Measurements from ENCODE around the gene SFRP2. TPM values are rescaled to one million over a fixed set of nuclear protein-coding genes. Genes with fewer than 3 reads are reported as not detected.

The SFRP2 gene
- total and polyA plus RNA-seq, 2 of the 4 experiments (the other 2 are of a cell fraction), result not detected

GRCh38 chr4:153822316-153822715 is 33.4 kb upstream of the SFRP2 start:
- CTCF ChIA-PET, result no interaction called here
- WGBS, 2 experiments (ENCODE audit: extremely low coverage in 2 of 2, insufficient read length in 1 of 2), result no CpG with 5 or more reads among the region's 3 CpGs
- no peaks in the 10 kb centered on the region for H3K27me3 ChIP-seq (ENCODE audit: control insufficient read depth, insufficient read depth, low read length)
- POLR2A ChIA-PET (ENCODE audit: unreplicated experiment), result no interaction called here
- no peak overlapping the region for H2BK5ac ChIP-seq (ENCODE audit: low read depth, low read length, poor library complexity, severe bottlenecking)
- no peak overlapping the region for H4K8ac ChIP-seq (ENCODE audit: low read depth in 2 of 2, low read length in 2 of 2)
- no peak overlapping the region for H3K14ac ChIP-seq (replicated peaks; ENCODE audit: low read depth, low read length)
- BruUV-seq (replicated peaks), result no TSS peak
- H3K9ac ChIP-seq (ENCODE audit: low read depth, low read length), result no peak overlapping the region
- intact Hi-C loops (cut with micrococcal nuclease) (no loop called here), dilution Hi-C loops (cut with HindIII; ENCODE audit: low sequenced_read_pairs, unreplicated experiment) (no loop called here), in situ Hi-C loops (cut with MboI; ENCODE audit: low sequenced_read_pairs) (no loop called here)
- no peak overlapping the region for H2AK5ac ChIP-seq (ENCODE audit: low read depth, low read length)
- no peaks in the 10 kb centered on the region for H3K79me1 ChIP-seq (ENCODE audit: low read depth in 1 of 2, low read length in 2 of 2)
- H3K56ac ChIP-seq (ENCODE audit: extremely low read depth, insufficient read depth, low read length), result no peak overlapping the region
- H4K91ac ChIP-seq (ENCODE audit: insufficient read depth, low read depth, low read length), result no peak overlapping the region
- no peak overlapping the region for H2BK120ac ChIP-seq (ENCODE audit: low read depth, low read length)
- no peak for TF ChIP-seq MAZ (IDR thresholded peaks at IDR 0.05; ENCODE audit: borderline replicate concordance, low read depth, low read length)
- no peak for TF ChIP-seq ELK1 (IDR thresholded peaks at IDR 0.05; ENCODE audit: borderline replicate concordance, low read depth, low read length)
- no peak for TF ChIP-seq RCOR1 (IDR thresholded peaks at IDR 0.05; ENCODE audit: insufficient replicate concordance, low read length)
- no peak for TF ChIP-seq FOS (IDR thresholded peaks at IDR 0.05; ENCODE audit: low read depth, low read length)
- TF ChIP-seq NFE2L2 (IDR thresholded peaks at IDR 0.05; ENCODE audit: low read depth, low read length), result no peak
- TF ChIP-seq POLR2A (IDR thresholded peaks at IDR 0.05; ENCODE audit: low read depth, low read length), result no peak
- TF ChIP-seq RAD21 (IDR thresholded peaks at IDR 0.05; ENCODE audit: low read length), result no peak
- TF ChIP-seq SMC3 (IDR thresholded peaks at IDR 0.05; ENCODE audit: low read depth, low read length), result no peak
- no peak for TF ChIP-seq BHLHE40 (IDR thresholded peaks at IDR 0.05; ENCODE audit: low read depth, low read length)
- TF ChIP-seq CHD1 (IDR thresholded peaks at IDR 0.05; ENCODE audit: low read depth, low read length), result no peak
- no peak for TF ChIP-seq MXI1 (IDR thresholded peaks at IDR 0.05; ENCODE audit: borderline replicate concordance, low read depth, low read length)
- no peak for TF ChIP-seq CEBPB (IDR thresholded peaks at IDR 0.05; ENCODE audit: low read depth, low read length)
- no peak for TF ChIP-seq CTCF (conservative IDR thresholded peaks at IDR 0.05; ENCODE audit: low read depth, low read length)
- TF ChIP-seq USF2 (IDR thresholded peaks at IDR 0.05; ENCODE audit: low read depth, low read length), result no peak
- TF ChIP-seq MAFK (IDR thresholded peaks at IDR 0.05; ENCODE audit: low read depth, low read length), result no peak
- H2AK9ac ChIP-seq (replicated peaks; ENCODE audit: low read depth, low read length, poor library complexity), result no peak overlapping the region
- no peak overlapping the region for H3K27ac ChIP-seq (ENCODE audit: insufficient read depth, low read length)
- H3K4me3 ChIP-seq (ENCODE audit: insufficient read depth, low read depth, low read length), result no peak overlapping the region
- H4K5ac ChIP-seq (ENCODE audit: low read depth, low read length), result no peak overlapping the region
- H4K20me1 ChIP-seq (ENCODE audit: insufficient read depth, low read length), result no peaks in the 10 kb centered on the region
- no peak for ATAC-seq (ENCODE audit: low read depth)
- H3K36me3 ChIP-seq (ENCODE audit: control insufficient read depth, insufficient read depth, low read length), result no peaks in the 10 kb centered on the region
- no peak overlapping the region for H2BK20ac ChIP-seq (ENCODE audit: low read depth, low read length)
- no peak for DNase-seq
- H3K9me1 ChIP-seq (ENCODE audit: insufficient read depth, low read length), result no peaks in the 10 kb centered on the region
- H3K23ac ChIP-seq (ENCODE audit: low read depth, low read length), result no peak overlapping the region
- no peak overlapping the region for H3K4me2 ChIP-seq (ENCODE audit: low read depth, low read length)
- no peaks in the 10 kb centered on the region for H3K4me1 ChIP-seq (ENCODE audit: control insufficient read depth, insufficient read depth, low read length)
- H2BK15ac ChIP-seq (ENCODE audit: low read depth, low read length), result no peak overlapping the region
- H3K4ac ChIP-seq (ENCODE audit: low read depth, low read length), result no peak overlapping the region
- no peak overlapping the region for H2AFZ ChIP-seq (replicated peaks; ENCODE audit: low read length, poor library complexity)
- no peaks in the 10 kb centered on the region for H3K9me3 ChIP-seq (ENCODE audit: control insufficient read depth, insufficient read depth, low read length)
- H3K18ac ChIP-seq (ENCODE audit: low read depth, low read length), result no peak overlapping the region
